Measurements from ENCODE around the gene RAB7A. TPM values are rescaled to one million over a fixed set of nuclear protein-coding genes. Genes with fewer than 3 reads are reported as not detected.

Gene RAB7A
- total RNA-seq, 1 donor from 2014 or later: 306 TPM

GRCh38 chr3:128808672-128809071 is 82.7 kb downstream of the RAB7A start:
- peaks cover 87% of the 10 kb centered on the region for H3K36me3 ChIP-seq
- ATAC-seq (peak; percentile 7), DNase-seq (no peak)
- H3K4me3 ChIP-seq: no peak overlapping the region
- H3K9me3 ChIP-seq: no peaks in the 10 kb centered on the region
- intact Hi-C loops (cut with DNase I): no loop called here
- TF ChIP-seq, protein P1, sequence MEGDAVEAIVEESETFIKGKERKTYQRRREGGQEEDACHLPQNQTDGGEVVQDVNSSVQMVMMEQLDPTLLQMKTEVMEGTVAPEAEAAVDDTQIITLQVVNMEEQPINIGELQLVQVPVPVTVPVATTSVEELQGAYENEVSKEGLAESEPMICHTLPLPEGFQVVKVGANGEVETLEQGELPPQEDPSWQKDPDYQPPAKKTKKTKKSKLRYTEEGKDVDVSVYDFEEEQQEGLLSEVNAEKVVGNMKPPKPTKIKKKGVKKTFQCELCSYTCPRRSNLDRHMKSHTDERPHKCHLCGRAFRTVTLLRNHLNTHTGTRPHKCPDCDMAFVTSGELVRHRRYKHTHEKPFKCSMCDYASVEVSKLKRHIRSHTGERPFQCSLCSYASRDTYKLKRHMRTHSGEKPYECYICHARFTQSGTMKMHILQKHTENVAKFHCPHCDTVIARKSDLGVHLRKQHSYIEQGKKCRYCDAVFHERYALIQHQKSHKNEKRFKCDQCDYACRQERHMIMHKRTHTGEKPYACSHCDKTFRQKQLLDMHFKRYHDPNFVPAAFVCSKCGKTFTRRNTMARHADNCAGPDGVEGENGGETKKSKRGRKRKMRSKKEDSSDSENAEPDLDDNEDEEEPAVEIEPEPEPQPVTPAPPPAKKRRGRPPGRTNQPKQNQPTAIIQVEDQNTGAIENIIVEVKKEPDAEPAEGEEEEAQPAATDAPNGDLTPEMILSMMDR (IDR thresholded peaks at IDR 0.05): no peak
- H3K27me3 ChIP-seq: no peaks in the 10 kb centered on the region
- H3K27ac ChIP-seq: no peak overlapping the region
- H3K4me1 ChIP-seq: peaks cover 30% of the 10 kb centered on the region

- Histone ChIP-seq H3K36me3 (peaks cover 81% of the 10 kb centered on the region), H3K27ac (peak overlapping the region; percentile 4), H3K4me1 (peaks cover 20% of the 10 kb centered on the region), H3K4me3 (no peak overlapping the region), H3K9me3 (no peaks in the 10 kb centered on the region), H3K27me3 (no peaks in the 10 kb centered on the region)
- ATAC-seq (peak; percentile 64), DNase-seq (no peak)
- TF ChIP-seq, protein P1 (IDR thresholded peaks at IDR 0.05): no peak
- intact Hi-C loops (cut with DNase I): no loop called here
Observed at GRCh38 chr3:128813097-128813496, 87.1 kb downstream of the RAB7A start.

GRCh38 chr3:128814060-128814459 is 88.1 kb downstream of the RAB7A start:
- no peak overlapping the region for H3K27ac ChIP-seq
- no peak overlapping the region for H3K4me3 ChIP-seq
- intact Hi-C loops (cut with DNase I): no loop called here
- ATAC-seq: no peak
- H3K4me1 ChIP-seq: peaks cover 15% of the 10 kb centered on the region
- H3K9me3 ChIP-seq: no peaks in the 10 kb centered on the region
- peaks cover 72% of the 10 kb centered on the region for H3K36me3 ChIP-seq
- DNase-seq: no peak
- H3K27me3 ChIP-seq: no peaks in the 10 kb centered on the region
- TF ChIP-seq, protein P1 (IDR thresholded peaks at IDR 0.05): no peak

- Histone ChIP-seq H3K27ac (peak overlapping the region; percentile 27), H3K4me3 (no peak overlapping the region), H3K9me3 (no peaks in the 10 kb centered on the region), H3K36me3 (peaks cover 66% of the 10 kb centered on the region), H3K27me3 (no peaks in the 10 kb centered on the region), H3K4me1 (peaks cover 15% of the 10 kb centered on the region)
- ATAC-seq (peak; percentile 72), DNase-seq (no peak)
- TF ChIP-seq, protein P1 (IDR thresholded peaks at IDR 0.05): no peak
- intact Hi-C loops (cut with DNase I): no loop called here
Observed at GRCh38 chr3:128814519-128815317, 88.7 kb downstream of the RAB7A start.

- H3K27me3 ChIP-seq: no peaks in the 10 kb centered on the region
- ATAC-seq: no peak
- intact Hi-C loops (cut with DNase I): no loop called here
- TF ChIP-seq, protein P1 (IDR thresholded peaks at IDR 0.05): no peak
- H3K9me3 ChIP-seq: no peaks in the 10 kb centered on the region
- peaks cover 15% of the 10 kb centered on the region for H3K4me1 ChIP-seq
- no peak overlapping the region for H3K4me3 ChIP-seq
- H3K36me3 ChIP-seq: peaks cover 59% of the 10 kb centered on the region
- no peak for DNase-seq
- H3K27ac ChIP-seq: peak overlapping the region; percentile 27
Observed at GRCh38 chr3:128815318-128816064, 89.5 kb downstream of the RAB7A start.
